NCI-H69 (cell line): ENCODE data around the gene TELO2.
A peak's percentile ranks its signal among the peaks of the same experiment; 100 is the strongest.

Experiments
- DNase-seq: peaks from one replicate; lab custom pipeline; 2025; lab: John Stamatoyannopoulos, UW

TELO2 gene

GRCh38 chr16:1492923-1493745 lies at the start of gene TELO2:
Gene TELO2, plus strand, starts transcription at chr16:1493360. Its CDS starts 922 bp downstream, at chr16:1494282.
- DNase-seq, result peak; percentile 91

GRCh38 chr16:1443403-1443973 lies 49.7 kb upstream of the TELO2 start:
- DNase-seq, result no peak

- no peak for DNase-seq
These were observed 49.0 kb upstream of the TELO2 start, which contains the start of gene CCDC154 for GRCh38 chr16:1443980-1444729. Gene CCDC154, minus strand, starts transcription at chr16:1444556. Its CDS starts 234 bp downstream, at chr16:1444322.

GRCh38 chr16:1444730-1445517 lies 48.2 kb upstream of the TELO2 start:
- no peak for DNase-seq

- no peak for DNase-seq
These were observed 47.5 kb upstream of the TELO2 start for GRCh38 chr16:1445518-1446203.

GRCh38 chr16:1446296-1447080 lies 46.7 kb upstream of the TELO2 start:
- no peak for DNase-seq

- no peak for DNase-seq
These were observed 45.2 kb upstream of the TELO2 start for GRCh38 chr16:1447965-1448364.

- no peak for DNase-seq
These were observed 44.5 kb upstream of the TELO2 start for GRCh38 chr16:1448536-1449116.

GRCh38 chr16:1449201-1449788 lies 43.9 kb upstream of the TELO2 start:
- DNase-seq, result no peak

GRCh38 chr16:1450218-1450617 lies 42.9 kb upstream of the TELO2 start:
- no peak for DNase-seq

GRCh38 chr16:1450841-1451240 lies 42.3 kb upstream of the TELO2 start:
- no peak for DNase-seq

GRCh38 chr16:1451702-1452392 lies 41.3 kb upstream of the TELO2 start:
- DNase-seq, result no peak

- DNase-seq, result no peak
These were observed 40.6 kb upstream of the TELO2 start for GRCh38 chr16:1452530-1452929.

GRCh38 chr16:1453316-1453715 lies 39.8 kb upstream of the TELO2 start:
- DNase-seq, result no peak

- DNase-seq, result no peak
These were observed 38.6 kb upstream of the TELO2 start for GRCh38 chr16:1454561-1454960.

GRCh38 chr16:1455190-1456171 lies 37.7 kb upstream of the TELO2 start:
- no peak for DNase-seq

- no peak for DNase-seq
These were observed 36.2 kb upstream of the TELO2 start for GRCh38 chr16:1456951-1457350.
